Endothelial cell of umbilical vein (primary cell): ENCODE results near the gene SLC20A1. TPM values are rescaled to one million over a fixed set of nuclear protein-coding genes. Genes with fewer than 3 reads are reported as not detected.

ENCODE experiments used
- BruUV-seq: library from RNA; stranded (reverse); fragments of 400-500 nt; replicated peaks from 2 replicates; lab custom pipeline; 2021; lab: Mats Ljungman, UMichigan
- CTCF ChIA-PET: fragments of 300-600, 350-600 bp; sonication (Branson Sonifier 250); formaldehyde crosslinking; loops from one replicate; lab custom pipeline; 2021; ENCODE audit warnings: antibody characterized with exemption, inconsistent platforms; lab: Charles Lee
- POLR2A ChIA-PET: fragments of 300-600, 350-600 bp; sonication (Branson Sonifier 250); formaldehyde crosslinking; loops from one replicate; lab custom pipeline; 2021; ENCODE audit warnings: antibody characterized with exemption, inconsistent platforms; lab: Charles Lee
- DNase-seq: peaks from one replicate; pipeline ENCODE4 v3.0.0-alpha.2; 2011; ENCODE audit warnings: low read depth, low spot score
- FAIRE-seq: peaks from 2 replicates; lab custom pipeline; 2011; peaks lifted over from hg19 to GRCh38; lab: Jason Lieb, UNC
- H2AFZ ChIP-seq: 2 replicates; pipeline ENCODE4 v1.6.0; 2012; ENCODE audit warnings: low read depth, low read length, control low read depth, inconsistent platforms
- H3K27ac ChIP-seq: 2 replicates; pipeline ENCODE4 v1.5.1; 2011; ENCODE audit warnings: low read depth, mild to moderate bottlenecking, control low read depth, low read length, moderate library complexity; ENCODE audit not compliant: insufficient read depth
- H3K27me3 ChIP-seq, 2 experiments: 2 replicates each; pipeline versions ENCODE4 v1.6.0 to v1.6.1; 2011; ENCODE audit warnings: low read length in 2 of 2, mixed read lengths in 1 of 2; ENCODE audit not compliant: control insufficient read depth in 2 of 2, insufficient read depth in 2 of 2
- H3K36me3 ChIP-seq, 2 experiments: 2 replicates in 1 of 2; 3 replicates in 1 of 2; pipeline ENCODE4 v1.5.1; 2011; ENCODE audit warnings: low read length in 2 of 2, mild to moderate bottlenecking in 1 of 2, moderate library complexity in 1 of 2; ENCODE audit not compliant: control insufficient read depth in 2 of 2, insufficient read depth in 2 of 2; ENCODE audit errors: extremely low read depth in 1 of 2
- H3K4me1 ChIP-seq: 3 replicates; pipeline ENCODE4 v1.5.1; 2011; ENCODE audit warnings: mild to moderate bottlenecking, low read length; ENCODE audit not compliant: control insufficient read depth, insufficient read depth; ENCODE audit errors: extremely low read depth
- H3K4me2 ChIP-seq: 2 replicates; pipeline ENCODE4 v1.6.1; 2011; ENCODE audit warnings: low read length, control low read depth, mixed read lengths; ENCODE audit not compliant: insufficient read depth
- H3K4me3 ChIP-seq, 3 experiments: fragments of 200-600 bp in 1 of 3; sonication (generic), shearing (Covaris generic) in 1 of 3; replicated peaks in 1 of 3; 2 replicates each; pipeline ENCODE4 v1.5.1; 2011 to 2016; ENCODE audit warnings: control low read depth in 3 of 3, low read length in 3 of 3, mild to moderate bottlenecking in 2 of 3, inconsistent platforms in 1 of 3, low read depth in 1 of 3, moderate library complexity in 1 of 3; ENCODE audit not compliant: insufficient read depth in 1 of 3
- H3K79me2 ChIP-seq: 2 replicates; pipeline ENCODE4 v1.6.0; 2012; ENCODE audit warnings: low read length, inconsistent platforms; ENCODE audit not compliant: control insufficient read depth, insufficient read depth
- H3K9ac ChIP-seq: replicated peaks from 2 replicates; pipeline ENCODE3; 2011; ENCODE audit warnings: low read length, control low read depth; ENCODE audit not compliant: insufficient read depth; ENCODE audit errors: extremely low read depth
- H3K9me1 ChIP-seq: replicated peaks from 3 replicates; pipeline ENCODE4 v1.6.0; 2011; ENCODE audit warnings: mild to moderate bottlenecking, low read length; ENCODE audit not compliant: control insufficient read depth, insufficient read depth; ENCODE audit errors: extremely low read depth
- H3K9me3 ChIP-seq: replicated peaks from 2 replicates; pipeline ENCODE4 v1.5.1; 2012; ENCODE audit warnings: low read length, inconsistent platforms; ENCODE audit not compliant: control insufficient read depth, insufficient read depth
- H4K20me1 ChIP-seq: replicated peaks from 2 replicates; pipeline ENCODE3; 2011; ENCODE audit warnings: mild to moderate bottlenecking, low read length; ENCODE audit not compliant: control insufficient read depth, insufficient read depth; ENCODE audit errors: extremely low read depth
- FOS ChIP-seq: IDR thresholded peaks from 2 replicates; pipeline ENCODE4 v1.6.1; 2011; ENCODE audit warnings: mild to moderate bottlenecking, low read length, moderate library complexity, borderline replicate concordance; ENCODE audit not compliant: insufficient read depth
- GATA2 ChIP-seq: IDR thresholded peaks from 2 replicates; pipeline ENCODE4 v1.7.0; 2011; ENCODE audit warnings: low read depth, mild to moderate bottlenecking, moderate library complexity, mixed read lengths, low read length; ENCODE audit not compliant: insufficient read length, insufficient read depth
- JUN ChIP-seq: IDR thresholded peaks from 2 replicates; pipeline ENCODE4 v1.6.1; 2011; ENCODE audit warnings: borderline replicate concordance, low read depth; ENCODE audit not compliant: insufficient read length, insufficient read depth
- MYC ChIP-seq: IDR thresholded peaks from one replicate; pipeline ENCODE4 v1.6.1; 2011; ENCODE audit warnings: mild to moderate bottlenecking, low read depth, low read length
- POLR2AphosphoS5 ChIP-seq: IDR thresholded peaks from 2 replicates; pipeline ENCODE4 v1.6.1; 2012; ENCODE audit warnings: low read depth, mild to moderate bottlenecking, control low read depth, low read length, moderate library complexity; ENCODE audit not compliant: insufficient read depth
- dilution Hi-C: fragments of 300-500 bp; cut with MboI; formaldehyde crosslinking; loops from one replicate; pipeline ENCODE4 v1.15.0; 2019; ENCODE audit warnings: low sequenced_read_pairs; ENCODE audit not compliant: extremely low pct_ligation_motif_present
- intact Hi-C: fragments of 100-400 bp; cut with micrococcal nuclease; formaldehyde crosslinking; loops from one replicate; pipeline ENCODE4 v1.10.0; 2022
- polyA plus RNA-seq, 4 experiments: library from polyadenylated mRNA; depleted of rRNA in 3 of 4; stranded (reverse) in 3 of 4; unstranded in 1 of 4; fragments of >200 nt; gene quantifications; 2 replicates each; pipeline versions ENCODE4 v1.2.1 to v1.2.3, GENCODE V29; 2011 to 2012; ENCODE audit warnings: missing spikeins in 1 of 4
- total RNA-seq: library from RNA; stranded (reverse); gene quantifications from 2 replicates; pipeline ENCODE4 v1.2.3, GENCODE V29; 2021

The SLC20A1 gene
- total and polyA plus RNA-seq, 2 donors (not counting 3 experiments of a cell fraction or from before 2014, with no cell fraction given): 52.7 to 149 TPM

GRCh38 chr2:112622528-112622849, 23.2 kb upstream of the SLC20A1 start:
- Histone ChIP-seq H2AFZ (no peak overlapping the region), H3K4me3 (no peak overlapping the region), H4K20me1 (no peaks in the 10 kb centered on the region), H3K9me1 (no peaks in the 10 kb centered on the region), H3K4me2 (no peak overlapping the region), H3K36me3 (no peaks in the 10 kb centered on the region), H3K27ac (no peak overlapping the region), H3K79me2 (no peaks in the 10 kb centered on the region), H3K27me3 (no peaks in the 10 kb centered on the region), H3K9ac (no peak overlapping the region), H3K9me3 (no peaks in the 10 kb centered on the region), H3K4me1 (peaks cover 36% of the 10 kb centered on the region)
- dilution Hi-C loops: no loop called here
- intact Hi-C loops: no loop called here
- FAIRE-seq (no peak), DNase-seq (no peak)
- TF ChIP-seq GATA2 (peak; percentile 60), FOS (no peak)
- ChIA-PET POLR2A (no interaction called here), CTCF (interaction anchor here (0.7 to 3.2 kb wide), 2 partner anchors 22 to 99 kb away, joined by 3 to 16 read pairs; no protein-coding TSS in a partner anchor)
- no TSS peak for BruUV-seq

GRCh38 chr2:112623913-112624777, 21.6 kb upstream of the SLC20A1 start:
- no peaks in the 10 kb centered on the region for H3K79me2 ChIP-seq
- dilution Hi-C loops (no loop called here), intact Hi-C loops (no loop called here)
- FAIRE-seq (peak; percentile 79), DNase-seq (peak; percentile 65)
- no peaks in the 10 kb centered on the region for H3K36me3 ChIP-seq
- TF ChIP-seq FOS (peak; percentile 92), MYC (no peak), JUN (peak; percentile 36), POLR2AphosphoS5 (peak; percentile 54)
- no peaks in the 10 kb centered on the region for H3K27me3 ChIP-seq
- H3K4me2 ChIP-seq: peak overlapping the region; percentile 23
- no peak overlapping the region for H3K9ac ChIP-seq
- H3K9me1 ChIP-seq: no peaks in the 10 kb centered on the region
- ChIA-PET POLR2A (interaction anchor here (1.1 kb wide), 1 partner anchor 22 kb away, joined by 3 read pairs; the partner anchor contains the start of gene SLC20A1), CTCF (interaction anchor here (1.0 to 8.9 kb wide), 10 partner anchors 10 to 103 kb away, joined by 3 to 171 read pairs (median 10); partner anchors contain the start of gene SLC20A1)
- no peaks in the 10 kb centered on the region for H4K20me1 ChIP-seq
- BruUV-seq: no TSS peak
- H3K9me3 ChIP-seq: no peaks in the 10 kb centered on the region
- H2AFZ ChIP-seq: no peak overlapping the region
- peaks cover 52% of the 10 kb centered on the region for H3K4me1 ChIP-seq
- H3K27ac ChIP-seq: peak overlapping the region; percentile 25
- no peak overlapping the region for H3K4me3 ChIP-seq
